GM18526 (cell line): ENCODE data around the gene SPOCK1.

Experiments
- POLR2A ChIP-seq: IDR thresholded peaks from 3 replicates; pipeline ENCODE4 v1.6.1; 2011; ENCODE audit not compliant: insufficient read length; ENCODE audit errors: extremely low read depth

The SPOCK1 gene

GRCh38 chr5:136994154-136994553 is 505.0 kb downstream of the SPOCK1 start:
- TF ChIP-seq POLR2A, result no peak

GRCh38 chr5:136992796-136993489 is 506.2 kb downstream of the SPOCK1 start:
- TF ChIP-seq POLR2A, result no peak

- no peak for TF ChIP-seq POLR2A
Measured at GRCh38 chr5:136985785-136986475, 513.2 kb downstream of the SPOCK1 start.

GRCh38 chr5:136984772-136985446 is 514.2 kb downstream of the SPOCK1 start:
- TF ChIP-seq POLR2A, result no peak

GRCh38 chr5:136981936-136982335 is 517.2 kb downstream of the SPOCK1 start:
- no peak for TF ChIP-seq POLR2A

GRCh38 chr5:136979131-136979530 is 520.0 kb downstream of the SPOCK1 start:
- TF ChIP-seq POLR2A, result no peak

GRCh38 chr5:136963504-136963903 is 535.6 kb downstream of the SPOCK1 start:
- TF ChIP-seq POLR2A, result no peak

GRCh38 chr5:136957428-136957827 is 541.7 kb downstream of the SPOCK1 start:
- no peak for TF ChIP-seq POLR2A

GRCh38 chr5:136927571-136927970 is 571.6 kb downstream of the SPOCK1 start:
- TF ChIP-seq POLR2A, result no peak

GRCh38 chr5:136926073-136926472 is 573.1 kb downstream of the SPOCK1 start:
- TF ChIP-seq POLR2A, result no peak
